T-helper 1 cell (primary cell): ENCODE data around the gene PAFAH1B2.

Experiments
- DNase-seq, 5 donors: peaks; one replicate each; pipeline ENCODE4 v3.0.0-alpha.2; 2012 to 2020

PAFAH1B2 gene

GRCh38 chr11:117222991-117223740 lies 79.1 kb downstream of the PAFAH1B2 start:
- DNase-seq = no peak

- DNase-seq = no peak
These were observed 79.9 kb downstream of the PAFAH1B2 start for GRCh38 chr11:117223741-117224689.

- DNase-seq = no peak
These were observed 81.6 kb downstream of the PAFAH1B2 start for GRCh38 chr11:117225553-117226170.
